ENCODE data around the gene CTIF. TPM values are rescaled to one million over a fixed set of nuclear protein-coding genes. Genes with fewer than 3 reads are reported as not detected.

The CTIF gene
- polyA plus RNA-seq, 4 donors: 14.6 to 30.7 (median 22.6) TPM

DNA sequence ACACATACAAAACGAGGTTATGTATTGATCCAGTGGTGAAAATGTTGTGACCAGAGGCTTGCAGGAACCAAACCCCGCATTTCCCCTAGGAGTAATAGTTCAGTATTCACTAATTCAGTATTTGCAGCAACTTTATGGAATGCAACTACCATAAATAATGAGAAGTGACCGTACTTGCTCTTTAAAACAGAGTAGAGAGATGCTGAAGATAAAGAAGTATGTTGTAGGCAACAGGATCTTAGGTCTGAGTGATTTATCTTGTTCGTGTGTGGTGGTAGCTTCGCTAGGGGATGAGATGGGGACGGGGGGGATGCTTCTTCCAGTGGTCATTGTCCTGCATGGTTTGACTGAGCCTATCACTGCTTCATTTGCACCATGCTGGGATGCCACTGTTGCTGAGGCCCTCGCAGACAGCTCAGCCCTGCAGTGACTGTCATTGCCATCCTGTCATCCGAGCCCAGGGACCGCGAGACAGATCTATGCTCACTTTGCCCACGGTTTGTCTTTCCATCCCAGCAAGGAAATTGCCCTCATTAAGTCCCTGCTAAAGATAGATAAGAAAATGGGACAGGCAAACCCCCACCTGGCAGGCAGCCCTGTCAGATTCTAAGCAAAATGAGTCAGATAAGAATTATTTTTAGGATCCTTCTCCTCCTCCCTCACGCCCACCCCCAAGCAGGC, 181.3 kb downstream of the CTIF start:
- DNase-seq (ENCODE audit: low read depth in 4 of 4, low spot score in 3 of 4): no peak

DNA sequence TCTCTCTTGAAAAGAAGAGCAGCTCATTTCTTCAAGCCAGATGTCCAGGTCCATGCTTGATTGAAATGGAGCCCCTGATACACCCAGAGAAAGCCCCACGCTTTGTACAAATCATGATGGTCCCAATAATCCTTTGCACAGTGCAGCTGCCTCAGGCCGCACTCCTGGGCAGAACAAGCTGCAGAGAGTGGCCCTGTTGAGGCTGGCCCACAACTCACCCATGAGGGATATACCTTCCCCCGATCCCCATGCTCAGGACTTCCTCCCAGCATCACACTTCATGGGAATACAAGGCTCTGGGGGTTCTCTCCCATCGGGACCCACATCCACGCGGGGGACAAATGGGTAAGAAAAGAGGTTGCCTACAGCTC, 181.8 kb downstream of the CTIF start:
- no peak for DNase-seq (ENCODE audit: low read depth in 4 of 4, low spot score in 3 of 4)

DNA sequence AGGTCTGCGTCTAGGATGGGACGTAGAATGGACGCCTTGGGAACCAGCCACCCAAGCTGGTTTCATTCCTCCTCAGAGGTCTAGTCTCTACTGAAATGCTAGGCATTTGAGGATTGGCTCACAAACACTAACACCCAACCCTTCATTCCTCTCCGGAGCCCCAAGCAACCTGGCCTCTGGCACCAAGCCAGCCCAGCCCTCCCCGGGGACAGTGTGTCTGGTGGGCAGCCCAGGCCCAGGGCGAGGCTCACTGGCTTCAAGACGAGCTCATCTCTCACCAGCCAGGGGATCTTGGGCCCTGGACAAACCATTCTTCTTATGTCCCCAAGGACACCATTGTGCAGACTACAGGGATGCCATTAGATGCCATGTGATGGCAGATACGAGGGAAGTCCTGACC, 182.5 kb downstream of the CTIF start:
- no peak for DNase-seq (ENCODE audit: low read depth in 4 of 4, low spot score in 3 of 4)

DNA sequence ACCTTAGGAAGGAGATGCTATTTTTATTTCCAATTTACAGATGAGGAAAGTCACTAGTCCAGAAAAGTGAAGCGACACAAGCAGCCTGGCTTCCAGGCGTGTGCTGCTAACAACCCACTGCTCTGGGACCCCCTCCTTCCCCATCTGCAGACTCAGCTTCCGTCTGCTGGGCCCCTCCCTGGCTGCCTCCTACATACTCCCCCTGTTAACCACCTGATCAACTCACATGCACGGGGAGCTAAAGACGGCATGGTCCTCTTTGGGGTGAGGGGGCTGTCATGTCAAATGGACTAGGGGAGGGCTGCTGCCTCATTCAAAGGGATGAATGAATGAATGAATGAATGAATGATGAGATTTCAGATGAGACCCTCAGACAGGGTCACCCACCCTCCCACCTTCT, 184.2 kb downstream of the CTIF start:
- no peak for DNase-seq (ENCODE audit: low read depth in 4 of 4, low spot score in 3 of 4)

DNA sequence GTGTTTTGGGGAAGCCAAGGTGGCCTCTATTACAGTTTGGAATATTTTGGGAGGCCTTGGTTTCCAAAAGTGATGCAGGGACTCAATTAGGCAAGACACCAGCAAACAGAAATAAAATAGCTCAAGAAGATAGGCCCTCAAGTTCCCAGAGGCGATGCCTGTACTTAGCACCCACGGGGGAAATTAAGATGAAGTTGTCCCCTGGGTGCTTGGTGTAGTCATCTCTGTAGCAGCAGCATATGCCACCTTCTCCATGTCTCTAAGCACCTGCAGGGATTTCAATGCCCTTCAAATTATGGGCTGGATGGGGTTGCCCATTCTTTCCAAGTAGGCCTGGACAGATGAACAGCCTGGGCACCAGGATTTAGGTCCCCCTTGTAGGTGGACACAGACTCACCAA, 185.0 kb downstream of the CTIF start:
- DNase-seq (ENCODE audit: low read depth in 4 of 4, low spot score in 3 of 4): no peak

DNA sequence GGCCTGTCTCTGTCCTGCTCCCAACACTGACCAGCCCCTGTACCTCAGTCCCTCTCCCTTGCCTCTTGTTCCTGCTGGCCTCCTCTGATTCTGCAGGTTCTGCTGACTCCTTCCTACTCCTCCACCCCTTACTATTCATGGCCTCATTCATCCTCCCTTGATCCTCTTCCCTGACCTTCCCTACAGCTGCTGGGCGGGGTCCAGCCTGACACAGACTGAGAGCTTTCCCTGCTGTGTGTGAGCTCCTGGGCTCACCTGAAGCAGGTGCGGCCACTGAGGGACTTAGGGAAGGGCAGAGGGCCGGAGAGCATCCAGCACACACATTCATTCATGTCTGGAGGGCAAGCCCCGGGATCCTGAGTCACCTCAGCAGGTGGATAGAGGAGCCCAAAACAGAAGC, 185.6 kb downstream of the CTIF start:
- no peak for DNase-seq (ENCODE audit: low read depth in 4 of 4, low spot score in 3 of 4)

DNA sequence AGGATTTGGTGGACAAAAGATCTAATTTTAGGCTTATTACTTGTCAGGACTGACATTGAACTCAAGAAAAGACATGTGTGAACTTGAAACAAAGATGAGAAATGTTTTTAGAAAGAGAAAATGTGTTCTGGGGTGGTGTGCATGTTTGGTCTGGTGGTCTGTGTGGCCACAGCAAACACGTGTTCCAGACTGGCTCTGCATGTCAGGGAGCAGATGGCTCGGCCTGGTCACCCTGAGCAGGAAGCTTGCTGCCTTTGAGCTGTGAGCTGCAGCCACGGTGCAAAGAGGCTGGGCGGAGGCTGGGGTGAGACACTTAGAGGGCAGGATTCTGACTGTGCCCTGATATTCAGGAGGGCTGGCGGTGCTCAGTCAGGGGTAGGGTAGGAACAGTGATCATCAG, 186.1 kb downstream of the CTIF start:
- DNase-seq (ENCODE audit: low read depth in 4 of 4, low spot score in 3 of 4): no peak

DNA sequence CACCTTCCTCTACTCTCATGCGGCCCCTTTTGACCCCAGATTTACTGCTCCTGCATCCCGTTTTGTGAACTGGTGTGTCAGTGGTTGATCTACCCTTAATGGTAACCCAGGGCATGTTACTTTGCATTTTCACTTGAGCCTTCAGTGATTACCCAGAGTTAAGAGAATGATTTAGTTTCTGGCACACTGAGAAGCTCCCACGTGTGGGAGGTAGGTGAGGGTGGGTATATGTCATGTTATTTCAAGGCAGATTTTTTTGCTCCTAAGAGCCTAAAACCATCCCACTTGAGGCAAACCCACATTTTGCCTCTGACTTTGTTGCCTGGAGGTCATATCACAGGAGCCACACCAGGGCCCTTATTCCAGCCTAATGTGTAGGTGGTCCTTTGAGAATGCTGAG, 186.7 kb downstream of the CTIF start:
- DNase-seq (ENCODE audit: low read depth in 4 of 4, low spot score in 3 of 4): no peak

DNA sequence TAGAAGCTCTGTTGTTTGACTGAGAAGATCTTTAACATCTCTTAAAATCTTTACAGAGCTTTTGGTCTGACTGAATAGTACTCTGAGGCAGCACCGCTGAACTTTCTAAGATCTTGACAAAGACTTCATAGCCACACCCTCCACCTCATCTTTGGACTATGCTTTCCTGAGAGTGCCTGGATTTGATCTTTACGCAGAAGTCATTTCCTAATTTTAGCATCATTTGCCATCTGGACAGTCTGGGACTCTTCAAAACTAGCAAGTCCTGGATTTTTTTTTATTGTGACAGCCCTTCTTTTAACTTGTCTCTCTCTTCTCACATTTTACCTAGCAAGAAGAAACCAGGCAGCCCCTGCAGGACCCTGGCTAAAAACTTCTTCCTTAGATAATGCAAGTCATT, 188.8 kb downstream of the CTIF start:
- no peak for DNase-seq (ENCODE audit: low read depth in 4 of 4, low spot score in 3 of 4)

DNA sequence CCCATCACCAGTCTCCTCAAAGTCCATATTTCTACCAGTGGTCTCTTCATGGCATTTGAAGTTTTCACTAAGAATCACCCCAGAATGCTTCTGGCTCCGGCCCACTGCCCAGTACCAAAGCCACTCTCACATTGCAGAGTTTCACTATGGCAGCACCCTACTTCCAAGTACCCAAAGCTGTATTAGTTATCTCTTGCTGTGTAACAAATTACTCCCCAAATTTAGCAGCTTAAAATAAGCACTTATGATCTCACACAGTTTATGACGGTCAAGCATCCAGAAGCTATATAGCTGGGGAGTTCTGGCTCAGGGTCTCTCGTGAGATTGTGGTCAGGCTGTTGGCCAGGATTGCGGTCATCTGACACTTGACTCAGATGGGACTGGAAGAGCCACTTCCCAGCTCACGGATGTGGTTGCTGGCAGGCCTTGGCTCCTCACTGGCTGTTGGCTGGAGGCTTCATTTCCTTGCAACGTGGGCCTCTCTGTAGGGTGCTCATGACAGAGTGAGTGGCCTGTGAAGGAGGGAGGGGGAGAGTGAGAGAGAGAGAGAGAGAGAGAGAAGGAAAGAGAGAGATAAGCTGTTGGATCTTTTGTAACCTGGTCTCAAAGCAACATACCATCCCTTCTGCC, 189.5 kb downstream of the CTIF start:
- no peak for DNase-seq (ENCODE audit: low read depth in 4 of 4, low spot score in 3 of 4)

DNA sequence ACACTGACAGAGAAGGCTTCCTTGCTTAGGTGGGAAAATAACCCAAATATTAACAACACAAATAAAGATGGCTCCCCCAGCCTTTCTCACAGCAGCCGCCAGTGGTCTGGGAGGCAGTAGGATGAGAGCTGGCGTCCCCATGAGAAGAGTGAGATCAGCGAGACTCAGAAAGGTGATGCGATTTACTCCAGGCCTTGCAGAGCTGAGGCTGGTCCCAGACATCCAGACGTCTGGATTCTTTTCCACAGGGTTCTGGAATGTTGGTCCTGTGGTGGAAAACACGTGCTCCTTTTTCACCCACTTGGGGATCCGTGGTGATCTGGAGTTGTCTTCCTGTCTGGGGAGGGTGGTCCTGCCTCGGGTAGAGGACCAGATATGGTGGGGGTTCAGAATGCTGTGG, 190.6 kb downstream of the CTIF start:
- DNase-seq (ENCODE audit: low read depth in 4 of 4, low spot score in 3 of 4): no peak

DNA sequence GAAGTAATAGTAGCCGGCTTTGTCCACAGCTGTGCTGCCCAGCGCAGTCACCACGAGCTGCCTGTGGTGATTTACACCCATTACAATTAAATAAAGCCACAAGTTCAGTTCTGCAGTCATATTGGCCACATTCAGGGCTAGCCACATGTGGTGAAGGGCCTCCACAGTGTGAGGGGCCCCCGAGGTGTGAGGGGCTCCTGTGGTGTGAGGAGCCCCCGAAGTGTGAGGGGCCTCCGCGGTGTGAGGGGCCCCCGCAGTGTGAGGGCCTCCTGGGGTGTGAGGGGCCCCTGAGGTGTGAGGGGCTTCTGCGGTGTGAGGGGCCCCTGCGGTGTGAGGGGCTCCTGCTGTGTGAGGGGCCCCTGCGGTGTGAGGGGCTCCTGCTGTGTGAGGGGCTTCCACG, 191.2 kb downstream of the CTIF start:
- no peak for DNase-seq (ENCODE audit: low read depth in 4 of 4, low spot score in 3 of 4)

DNA sequence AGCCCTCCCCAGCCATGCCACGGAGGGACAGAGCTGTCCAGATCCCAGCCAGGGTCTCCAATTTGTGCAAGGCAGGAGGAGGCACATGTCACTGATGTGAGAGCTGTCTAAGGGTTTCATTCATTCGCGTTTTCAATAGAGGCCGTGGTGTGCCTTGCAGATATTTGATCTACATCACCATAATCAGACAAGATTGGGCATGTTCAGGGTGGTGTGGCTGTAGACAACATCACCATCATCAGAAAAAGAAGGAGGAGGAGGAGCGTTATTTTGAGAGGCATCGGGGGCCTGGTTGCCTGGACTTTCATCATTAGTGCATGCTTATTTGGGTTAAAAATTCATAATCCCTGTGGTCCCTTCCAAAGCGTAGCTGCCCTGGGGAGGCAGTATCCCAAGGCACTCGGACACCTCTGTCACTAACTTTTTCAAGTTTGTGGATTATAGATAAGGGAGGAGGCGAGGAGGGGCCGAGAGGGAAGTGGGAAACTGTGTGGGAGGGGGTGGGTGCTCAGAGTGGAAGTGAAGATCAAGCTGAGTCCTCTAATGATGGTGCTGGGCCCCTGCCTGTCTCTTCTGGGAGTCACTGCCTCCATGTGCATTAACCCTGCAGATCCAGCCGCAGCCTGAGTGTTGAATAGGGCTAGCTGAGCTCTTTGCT, 194.1 kb downstream of the CTIF start:
- DNase-seq (ENCODE audit: low read depth in 4 of 4, low spot score in 3 of 4): no peak

DNA sequence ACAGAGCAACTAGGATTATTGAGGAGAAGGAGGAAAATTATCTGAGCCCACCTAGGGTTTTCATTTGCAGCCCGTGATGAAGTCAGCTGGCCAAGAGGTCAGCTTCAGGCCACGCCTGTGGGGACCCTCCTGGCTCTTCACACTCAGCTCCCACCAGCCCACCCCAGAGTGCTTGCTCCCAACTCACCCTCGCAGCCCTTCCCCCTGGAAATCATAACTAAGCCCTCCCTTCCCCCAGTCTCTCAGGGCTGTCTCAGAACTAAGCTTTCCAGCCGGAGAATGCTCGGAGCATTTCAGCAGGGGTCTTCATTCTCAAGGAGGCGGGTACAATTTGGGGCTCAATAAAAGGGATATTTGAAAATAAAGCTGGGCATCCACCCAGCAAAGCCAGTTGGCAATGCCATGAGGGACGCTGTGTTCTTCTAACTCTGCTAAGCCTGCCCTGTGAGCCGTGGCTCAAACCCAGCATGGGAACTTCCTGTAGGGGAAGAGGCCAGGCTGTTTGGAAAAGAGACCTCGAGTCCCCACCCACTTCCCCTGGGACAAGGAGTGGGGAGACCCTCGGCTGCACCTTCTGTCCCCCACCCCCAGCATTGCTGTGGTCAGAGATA, 194.9 kb downstream of the CTIF start:
- DNase-seq (ENCODE audit: low read depth in 4 of 4, low spot score in 3 of 4): no peak

DNA sequence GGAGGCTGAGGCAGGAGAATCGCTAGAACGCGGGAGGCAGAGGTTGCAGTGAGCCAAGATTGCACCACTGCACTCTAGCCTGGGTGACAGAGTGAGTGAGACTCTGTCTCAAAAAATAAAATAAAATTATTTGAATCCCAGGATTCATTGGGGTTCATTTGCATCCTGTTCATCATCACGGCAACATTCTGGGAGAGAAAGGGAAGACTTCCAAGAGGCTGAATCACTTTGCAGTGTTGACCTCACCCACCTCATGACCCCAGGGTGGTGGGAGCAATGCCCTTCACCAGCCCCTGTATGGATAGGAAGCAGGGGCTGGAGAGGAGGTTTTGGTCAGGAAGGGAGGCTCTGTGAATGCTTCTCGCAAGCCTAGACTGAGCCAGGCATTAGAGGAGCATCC, 195.6 kb downstream of the CTIF start:
- no peak for DNase-seq (ENCODE audit: low read depth in 4 of 4, low spot score in 3 of 4)

DNA sequence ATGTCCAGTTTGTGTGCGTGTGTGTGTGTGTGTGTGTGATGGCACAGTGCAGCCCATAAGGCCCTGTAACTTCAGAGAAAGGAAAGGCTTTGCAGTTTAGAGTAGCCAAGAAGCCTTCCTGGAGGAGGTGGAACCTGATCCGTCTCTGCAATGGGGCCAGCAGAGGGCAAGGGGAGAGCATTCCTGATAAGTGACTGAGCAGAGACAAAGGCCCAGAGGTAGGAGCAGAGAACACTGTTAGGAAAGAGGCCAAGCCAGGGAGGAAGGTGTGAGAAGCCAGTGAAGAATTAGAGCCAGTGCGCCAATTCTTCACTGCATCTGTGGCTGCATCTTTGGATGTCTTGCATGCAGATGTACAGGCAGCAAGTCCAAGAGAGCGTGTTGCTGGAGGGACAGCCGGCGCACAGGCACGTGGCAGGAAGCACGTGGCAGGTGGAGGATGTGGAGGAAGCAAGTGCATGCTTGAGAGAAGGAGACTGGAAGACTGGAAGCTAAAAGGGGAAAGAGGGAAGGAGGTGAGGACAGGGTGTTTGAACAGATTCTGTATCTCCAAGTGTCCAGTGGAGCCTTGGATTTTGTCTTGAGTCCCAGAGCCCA, 196.3 kb downstream of the CTIF start:
- no peak for DNase-seq (ENCODE audit: low read depth in 4 of 4, low spot score in 3 of 4)

DNA sequence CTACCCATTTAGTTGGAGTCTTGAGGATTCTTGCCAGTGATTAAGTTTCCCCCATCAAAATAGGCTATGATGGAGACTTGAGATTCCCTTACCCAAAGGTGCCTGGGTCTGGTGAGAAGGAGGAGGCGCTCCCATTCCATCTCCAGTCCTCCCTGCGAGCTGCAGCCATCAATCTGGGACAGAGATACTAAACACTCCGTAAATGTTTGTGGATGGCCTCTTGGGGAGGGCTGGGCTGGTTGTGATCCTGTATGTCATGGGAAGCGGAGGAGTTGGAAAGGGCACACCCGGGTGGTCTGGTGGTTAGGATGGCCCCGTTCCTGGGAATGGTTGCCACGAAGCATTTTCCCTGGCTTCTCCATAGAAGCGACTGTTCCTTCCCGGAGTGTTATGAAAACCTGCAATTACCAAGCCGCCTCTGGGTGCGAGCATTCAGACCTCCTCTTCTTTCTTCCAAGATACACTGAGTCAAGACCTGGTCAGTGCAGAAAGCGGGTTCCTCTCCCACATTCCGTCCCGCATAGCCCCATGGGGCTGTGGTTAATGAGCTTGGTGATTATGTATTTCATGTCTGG, 196.9 kb downstream of the CTIF start:
- no peak for DNase-seq (ENCODE audit: low read depth in 4 of 4, low spot score in 3 of 4)

DNA sequence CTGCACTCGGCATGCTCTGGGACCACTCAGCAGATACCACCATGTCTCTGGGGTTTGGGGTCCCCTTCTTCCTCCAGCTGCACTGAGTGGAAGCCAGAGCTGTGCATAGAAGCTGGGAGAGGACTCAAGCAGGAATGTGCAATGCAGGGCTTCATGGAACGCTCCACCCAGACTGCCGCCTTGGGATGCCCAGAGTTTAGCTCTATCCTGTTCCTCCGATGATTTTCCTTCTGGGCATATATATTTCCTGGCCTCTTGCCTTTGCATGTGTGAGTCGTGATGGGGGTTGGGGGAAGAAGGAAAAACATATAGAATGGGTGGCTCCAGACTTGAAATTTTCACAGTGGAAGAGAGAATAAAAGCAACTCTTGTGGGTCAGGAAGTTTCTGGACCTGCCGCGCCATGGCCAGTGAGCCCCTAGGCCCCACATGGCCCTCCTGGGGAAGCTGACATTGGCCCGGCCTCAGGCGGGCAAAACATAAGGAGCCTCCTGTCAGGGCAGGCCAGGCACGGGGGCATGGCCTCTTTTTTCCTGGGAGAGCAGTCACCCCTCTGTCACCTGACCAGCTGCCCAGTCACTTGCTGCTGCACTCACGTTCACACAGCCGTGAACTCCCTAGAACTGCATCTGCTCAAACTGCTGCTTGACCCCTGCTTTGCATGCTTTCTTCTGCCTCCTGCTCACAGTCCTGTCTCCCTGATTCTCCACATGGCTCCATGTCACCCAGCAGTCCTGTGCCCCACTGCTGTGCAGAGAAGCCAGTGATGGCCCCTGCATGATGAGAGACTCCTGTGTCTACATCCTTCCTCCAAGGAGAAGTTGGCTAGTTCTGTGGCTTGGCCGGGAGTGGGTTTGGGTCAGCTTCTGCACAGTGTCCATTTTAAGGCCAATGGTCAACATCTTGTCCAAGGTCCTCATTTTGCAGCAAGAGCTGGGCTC, 197.8 kb downstream of the CTIF start:
- no peak for DNase-seq (ENCODE audit: low read depth in 4 of 4, low spot score in 3 of 4)

DNA sequence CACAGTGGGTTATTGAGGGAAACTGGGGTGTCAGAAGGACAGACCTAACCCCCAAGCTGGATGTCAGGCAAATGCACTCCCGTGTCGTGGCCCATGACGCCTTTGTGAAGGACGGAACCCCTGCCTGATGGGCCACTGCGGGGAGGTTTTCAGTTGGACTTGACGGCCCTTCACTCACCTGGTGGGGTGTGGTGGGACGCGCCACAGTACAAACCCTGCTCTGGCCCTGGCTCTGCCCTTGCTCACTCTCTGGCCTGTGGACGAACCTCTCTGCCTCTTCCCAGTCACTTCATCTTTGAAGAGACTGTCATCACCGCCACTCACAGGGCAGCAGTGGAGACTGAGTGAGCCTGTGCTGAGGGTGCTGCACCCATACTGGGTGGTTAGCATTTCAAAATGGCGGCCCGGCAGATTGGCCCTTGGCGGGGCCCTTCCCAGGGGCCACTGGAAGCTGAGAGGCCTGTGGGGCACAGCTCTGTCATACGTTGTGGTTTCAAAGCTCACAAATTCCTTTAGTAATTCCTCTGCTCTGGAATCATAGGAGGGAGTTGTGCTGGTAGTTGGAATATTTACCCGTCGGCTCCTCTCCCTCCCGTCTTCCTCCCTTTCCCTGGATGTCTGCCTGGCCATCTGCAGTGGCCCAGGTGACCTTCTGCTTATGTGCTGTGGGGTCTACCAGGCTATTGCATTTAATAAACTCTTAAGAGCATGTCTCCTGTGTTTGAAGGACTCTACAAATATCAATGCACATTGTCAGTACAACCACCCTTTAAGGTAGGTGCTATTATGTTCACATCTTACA, 200.6 kb downstream of the CTIF start:
- no peak for DNase-seq (ENCODE audit: low read depth in 4 of 4, low spot score in 3 of 4)

All from left renal pelvis (tissue), 4 donors.